GM18520 (cell line): ENCODE data around the gene LRRTM3.

Experiments
- ATAC-seq: cut with Tn5 transposase; IDR thresholded peaks from one replicate; pipeline ENCODE4 v1.9.1; 2021; ENCODE audit not compliant: unreplicated experiment

Gene LRRTM3

GRCh38 chr10:66931949-66932343 lies 6.1 kb downstream of the LRRTM3 start:
- ATAC-seq = no peak

- no peak for ATAC-seq
Observed at GRCh38 chr10:66934711-66935110, 8.9 kb downstream of the LRRTM3 start.

- no peak for ATAC-seq
Observed at GRCh38 chr10:66940965-66941364, 15.1 kb downstream of the LRRTM3 start.

- no peak for ATAC-seq
Observed at GRCh38 chr10:66941491-66941890, 15.7 kb downstream of the LRRTM3 start.

- no peak for ATAC-seq
Observed at GRCh38 chr10:66942407-66942806, 16.6 kb downstream of the LRRTM3 start.

GRCh38 chr10:66943590-66943989 lies 17.8 kb downstream of the LRRTM3 start:
- ATAC-seq = no peak

- ATAC-seq = no peak
Observed at GRCh38 chr10:66951896-66952295, 26.1 kb downstream of the LRRTM3 start.

- ATAC-seq = no peak
Observed at GRCh38 chr10:66958466-66958865, 32.6 kb downstream of the LRRTM3 start.

- no peak for ATAC-seq
Observed at GRCh38 chr10:66964946-66965345, 39.1 kb downstream of the LRRTM3 start.

- no peak for ATAC-seq
Observed at GRCh38 chr10:66980246-66980815, 54.5 kb downstream of the LRRTM3 start.

GRCh38 chr10:66981361-66982052 lies 55.7 kb downstream of the LRRTM3 start:
- no peak for ATAC-seq

- ATAC-seq = no peak
Observed at GRCh38 chr10:66982053-66982420, 56.2 kb downstream of the LRRTM3 start.

- ATAC-seq = no peak
Observed at GRCh38 chr10:66982792-66983474, 57.1 kb downstream of the LRRTM3 start.

GRCh38 chr10:66983475-66983818 lies 57.6 kb downstream of the LRRTM3 start:
- no peak for ATAC-seq

GRCh38 chr10:66990143-66990830 lies 64.5 kb downstream of the LRRTM3 start:
- no peak for ATAC-seq

GRCh38 chr10:66996996-66997395 lies 71.2 kb downstream of the LRRTM3 start:
- no peak for ATAC-seq

- ATAC-seq = no peak
Observed at GRCh38 chr10:66999762-67000545, 74.1 kb downstream of the LRRTM3 start.

- no peak for ATAC-seq
Observed at GRCh38 chr10:67004690-67005089, 78.9 kb downstream of the LRRTM3 start.

- ATAC-seq = no peak
Observed at GRCh38 chr10:67005981-67006380, 80.1 kb downstream of the LRRTM3 start.

- no peak for ATAC-seq
Observed at GRCh38 chr10:67011480-67011879, 85.6 kb downstream of the LRRTM3 start.

GRCh38 chr10:67011981-67012380 lies 86.1 kb downstream of the LRRTM3 start:
- ATAC-seq = no peak
